ENCODE measurements around the gene USP24. TPM values are rescaled to one million over a fixed set of nuclear protein-coding genes. Genes with fewer than 3 reads are reported as not detected.

USP24 gene
- polyA plus RNA-seq, 2 donors = 7.4 to 7.6 TPM

- WGBS, 2 donors = 84 to 94% methylated on average over 3 of the region's 3 CpGs
- H3K9me3 ChIP-seq (ENCODE audit: control insufficient read depth in 2 of 2, insufficient read depth in 1 of 2, low read depth in 1 of 2, low read length in 1 of 2) = no peaks in the 10 kb centered on the region
- H3K27me3 ChIP-seq (ENCODE audit: control insufficient read depth in 1 of 2, insufficient read depth in 2 of 2, low read length in 2 of 2) = no peaks in the 10 kb centered on the region
- no peak overlapping the region for H3K27ac ChIP-seq (ENCODE audit: low read depth in 2 of 2, low read length in 1 of 2)
- no peak overlapping the region for H3K4me3 ChIP-seq (ENCODE audit: low read depth in 1 of 2, low read length in 2 of 2)
- no peaks in the 10 kb centered on the region for H3K4me1 ChIP-seq (ENCODE audit: control insufficient read depth in 2 of 2, insufficient read depth in 2 of 2, low read length in 1 of 2)
- H3K36me3 ChIP-seq (ENCODE audit: control insufficient read depth in 2 of 2, insufficient read depth in 2 of 2, low read length in 1 of 2) = no peaks in the 10 kb centered on the region
These were observed 42.5 kb downstream of the USP24 start for GRCh38 chr1:55172687-55173086.

GRCh38 chr1:55172272-55172671 lies 42.9 kb downstream of the USP24 start:
- WGBS, 2 donors = 85 to 86% methylated on average over 2 of the region's 2 CpGs
- no peaks in the 10 kb centered on the region for H3K4me1 ChIP-seq (ENCODE audit: control insufficient read depth in 2 of 2, insufficient read depth in 2 of 2, low read length in 1 of 2)
- H3K36me3 ChIP-seq (ENCODE audit: control insufficient read depth in 2 of 2, insufficient read depth in 2 of 2, low read length in 1 of 2) = no peaks in the 10 kb centered on the region
- no peaks in the 10 kb centered on the region for H3K27me3 ChIP-seq (ENCODE audit: control insufficient read depth in 1 of 2, insufficient read depth in 2 of 2, low read length in 2 of 2)
- H3K9me3 ChIP-seq (ENCODE audit: control insufficient read depth in 2 of 2, insufficient read depth in 1 of 2, low read depth in 1 of 2, low read length in 1 of 2) = no peaks in the 10 kb centered on the region
- no peak overlapping the region for H3K27ac ChIP-seq (ENCODE audit: low read depth in 2 of 2, low read length in 1 of 2)
- H3K4me3 ChIP-seq (ENCODE audit: low read depth in 1 of 2, low read length in 2 of 2) = no peak overlapping the region

DNA sequence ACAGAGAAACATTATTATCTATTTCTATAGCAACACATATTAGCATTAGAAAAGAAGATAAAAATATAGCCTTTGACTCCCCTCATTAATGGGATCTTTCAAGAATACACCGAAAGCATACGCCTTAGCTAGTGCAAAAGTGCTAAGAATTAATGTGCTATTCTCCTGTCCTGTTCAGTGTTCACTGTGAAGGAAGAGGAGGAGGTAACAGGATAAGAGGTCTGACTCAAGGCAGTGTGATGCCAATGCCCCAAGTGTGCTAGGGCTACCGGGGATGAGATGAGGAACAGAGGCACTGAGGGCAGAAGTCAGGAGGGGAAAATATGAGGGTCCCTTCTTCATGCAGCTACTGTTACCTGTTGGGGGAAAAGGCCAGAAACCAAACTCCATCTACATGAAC lies 43.5 kb downstream of the USP24 start:
- Histone ChIP-seq H3K4me1 (ENCODE audit: control insufficient read depth in 2 of 2, insufficient read depth in 2 of 2, low read length in 1 of 2) (no peaks in the 10 kb centered on the region), H3K4me3 (ENCODE audit: low read depth in 1 of 2, low read length in 2 of 2) (no peak overlapping the region), H3K27me3 (ENCODE audit: control insufficient read depth in 1 of 2, insufficient read depth in 2 of 2, low read length in 2 of 2) (no peaks in the 10 kb centered on the region), H3K9me3 (ENCODE audit: control insufficient read depth in 2 of 2, insufficient read depth in 1 of 2, low read depth in 1 of 2, low read length in 1 of 2) (no peaks in the 10 kb centered on the region), H3K36me3 (ENCODE audit: control insufficient read depth in 2 of 2, insufficient read depth in 2 of 2, low read length in 1 of 2) (no peaks in the 10 kb centered on the region), H3K27ac (ENCODE audit: low read depth in 2 of 2, low read length in 1 of 2) (no peak overlapping the region)
- 90 to 93% methylated on average over 3 of the region's 3 CpGs for WGBS, 2 donors

DNA sequence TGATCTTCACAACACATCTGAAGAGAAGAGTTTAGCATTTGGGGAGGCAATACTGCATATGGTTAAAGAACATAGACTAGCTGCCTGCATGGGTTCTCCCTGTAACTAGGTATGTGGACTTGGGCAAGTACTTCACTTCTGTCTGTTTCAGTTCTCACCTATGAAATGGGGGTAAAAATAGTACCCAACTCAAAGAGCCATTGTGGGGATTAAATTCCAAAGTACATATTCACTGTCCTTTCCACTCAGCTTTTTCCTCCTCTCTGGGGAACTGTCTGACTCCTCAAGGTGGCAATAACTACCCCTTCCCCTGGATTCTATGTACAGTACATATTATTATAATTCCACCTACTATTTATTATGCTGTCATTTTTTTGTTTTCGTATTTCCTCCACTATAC lies 44.7 kb downstream of the USP24 start:
- Histone ChIP-seq H3K36me3 (ENCODE audit: control insufficient read depth in 2 of 2, insufficient read depth in 2 of 2, low read length in 1 of 2) (no peaks in the 10 kb centered on the region), H3K4me1 (ENCODE audit: control insufficient read depth in 2 of 2, insufficient read depth in 2 of 2, low read length in 1 of 2) (no peaks in the 10 kb centered on the region), H3K27ac (ENCODE audit: low read depth in 2 of 2, low read length in 1 of 2) (no peak overlapping the region), H3K9me3 (ENCODE audit: control insufficient read depth in 2 of 2, insufficient read depth in 1 of 2, low read depth in 1 of 2, low read length in 1 of 2) (no peaks in the 10 kb centered on the region), H3K4me3 (ENCODE audit: low read depth in 1 of 2, low read length in 2 of 2) (no peak overlapping the region), H3K27me3 (ENCODE audit: control insufficient read depth in 1 of 2, insufficient read depth in 2 of 2, low read length in 2 of 2) (no peaks in the 10 kb centered on the region)
- WGBS, 2 donors = 69 to 85% methylated on average over 1 of the region's 1 CpG

GRCh38 chr1:55169126-55169525 lies 46.0 kb downstream of the USP24 start:
- 81 to 94% methylated on average over 1 of the region's 1 CpG for WGBS, 2 donors
- Histone ChIP-seq H3K4me1 (ENCODE audit: control insufficient read depth in 2 of 2, insufficient read depth in 2 of 2, low read length in 1 of 2) (no peaks in the 10 kb centered on the region), H3K9me3 (ENCODE audit: control insufficient read depth in 2 of 2, insufficient read depth in 1 of 2, low read depth in 1 of 2, low read length in 1 of 2) (no peaks in the 10 kb centered on the region), H3K36me3 (ENCODE audit: control insufficient read depth in 2 of 2, insufficient read depth in 2 of 2, low read length in 1 of 2) (no peaks in the 10 kb centered on the region), H3K4me3 (ENCODE audit: low read depth in 1 of 2, low read length in 2 of 2) (no peak overlapping the region), H3K27me3 (ENCODE audit: control insufficient read depth in 1 of 2, insufficient read depth in 2 of 2, low read length in 2 of 2) (no peaks in the 10 kb centered on the region), H3K27ac (ENCODE audit: low read depth in 2 of 2, low read length in 1 of 2) (no peak overlapping the region)

DNA sequence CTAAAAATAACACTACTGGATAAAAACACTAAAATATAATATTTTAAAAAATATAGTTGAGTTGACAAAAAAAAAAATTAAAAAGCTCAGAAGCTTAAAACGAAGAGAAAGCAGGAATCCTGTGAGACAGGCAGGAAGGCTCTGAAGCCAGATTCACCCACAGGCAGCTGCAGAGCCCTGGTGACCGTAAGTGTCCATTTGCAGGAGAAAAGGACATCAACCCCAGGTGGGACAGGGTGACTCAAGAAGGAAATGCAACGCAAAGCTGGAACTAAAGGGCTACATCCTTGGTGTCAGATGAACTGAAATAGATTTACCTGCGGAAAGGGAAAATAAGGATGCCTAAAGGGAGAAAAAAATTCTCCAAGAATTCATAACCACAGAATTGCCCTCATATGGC lies 46.8 kb downstream of the USP24 start:
- no peaks in the 10 kb centered on the region for H3K36me3 ChIP-seq (ENCODE audit: control insufficient read depth in 2 of 2, insufficient read depth in 2 of 2, low read length in 1 of 2)
- H3K4me3 ChIP-seq (ENCODE audit: low read depth in 1 of 2, low read length in 2 of 2) = no peak overlapping the region
- no peaks in the 10 kb centered on the region for H3K9me3 ChIP-seq (ENCODE audit: control insufficient read depth in 2 of 2, insufficient read depth in 1 of 2, low read depth in 1 of 2, low read length in 1 of 2)
- WGBS, 2 donors = 86 to 93% methylated on average over 4 of the region's 4 CpGs
- no peak overlapping the region for H3K27ac ChIP-seq (ENCODE audit: low read depth in 2 of 2, low read length in 1 of 2)
- H3K27me3 ChIP-seq (ENCODE audit: control insufficient read depth in 1 of 2, insufficient read depth in 2 of 2, low read length in 2 of 2) = no peaks in the 10 kb centered on the region
- no peaks in the 10 kb centered on the region for H3K4me1 ChIP-seq (ENCODE audit: control insufficient read depth in 2 of 2, insufficient read depth in 2 of 2, low read length in 1 of 2)

- 75 to 78% methylated on average over 6 of the region's 6 CpGs for WGBS, 2 donors
- no peaks in the 10 kb centered on the region for H3K9me3 ChIP-seq (ENCODE audit: control insufficient read depth in 2 of 2, insufficient read depth in 1 of 2, low read depth in 1 of 2, low read length in 1 of 2)
- H3K4me3 ChIP-seq (ENCODE audit: low read depth in 1 of 2, low read length in 2 of 2) = no peak overlapping the region
- no peak overlapping the region for H3K27ac ChIP-seq (ENCODE audit: low read depth in 2 of 2, low read length in 1 of 2)
- no peaks in the 10 kb centered on the region for H3K4me1 ChIP-seq (ENCODE audit: control insufficient read depth in 2 of 2, insufficient read depth in 2 of 2, low read length in 1 of 2)
- H3K36me3 ChIP-seq (ENCODE audit: control insufficient read depth in 2 of 2, insufficient read depth in 2 of 2, low read length in 1 of 2) = no peaks in the 10 kb centered on the region
- H3K27me3 ChIP-seq (ENCODE audit: control insufficient read depth in 1 of 2, insufficient read depth in 2 of 2, low read length in 2 of 2) = no peaks in the 10 kb centered on the region
These were observed 47.8 kb downstream of the USP24 start for GRCh38 chr1:55167224-55167871.

- Histone ChIP-seq H3K4me1 (ENCODE audit: control insufficient read depth in 2 of 2, insufficient read depth in 2 of 2, low read length in 1 of 2) (no peaks in the 10 kb centered on the region), H3K4me3 (ENCODE audit: low read depth in 1 of 2, low read length in 2 of 2) (no peak overlapping the region), H3K9me3 (ENCODE audit: control insufficient read depth in 2 of 2, insufficient read depth in 1 of 2, low read depth in 1 of 2, low read length in 1 of 2) (no peaks in the 10 kb centered on the region), H3K27me3 (ENCODE audit: control insufficient read depth in 1 of 2, insufficient read depth in 2 of 2, low read length in 2 of 2) (no peaks in the 10 kb centered on the region), H3K27ac (ENCODE audit: low read depth in 2 of 2, low read length in 1 of 2) (no peak overlapping the region), H3K36me3 (ENCODE audit: control insufficient read depth in 2 of 2, insufficient read depth in 2 of 2, low read length in 1 of 2) (no peaks in the 10 kb centered on the region)
- WGBS, 2 donors = 95 to 96% methylated on average over 2 of the region's 2 CpGs
These were observed 50.3 kb downstream of the USP24 start for GRCh38 chr1:55164906-55165305.

- WGBS, 2 donors = 96% methylated on average over 2 of the region's 2 CpGs
- no peaks in the 10 kb centered on the region for H3K27me3 ChIP-seq (ENCODE audit: control insufficient read depth in 1 of 2, insufficient read depth in 2 of 2, low read length in 2 of 2)
- no peaks in the 10 kb centered on the region for H3K4me1 ChIP-seq (ENCODE audit: control insufficient read depth in 2 of 2, insufficient read depth in 2 of 2, low read length in 1 of 2)
- peaks cover 2 to 3% of the 10 kb centered on the region in 2 donors for H3K36me3 ChIP-seq (ENCODE audit: control insufficient read depth in 2 of 2, insufficient read depth in 2 of 2, low read length in 1 of 2)
- no peak overlapping the region for H3K27ac ChIP-seq (ENCODE audit: low read depth in 2 of 2, low read length in 1 of 2)
- H3K9me3 ChIP-seq (ENCODE audit: control insufficient read depth in 2 of 2, insufficient read depth in 1 of 2, low read depth in 1 of 2, low read length in 1 of 2) = no peaks in the 10 kb centered on the region
- H3K4me3 ChIP-seq (ENCODE audit: low read depth in 1 of 2, low read length in 2 of 2) = no peak overlapping the region
These were observed 55.6 kb downstream of the USP24 start for GRCh38 chr1:55159571-55159970.

DNA sequence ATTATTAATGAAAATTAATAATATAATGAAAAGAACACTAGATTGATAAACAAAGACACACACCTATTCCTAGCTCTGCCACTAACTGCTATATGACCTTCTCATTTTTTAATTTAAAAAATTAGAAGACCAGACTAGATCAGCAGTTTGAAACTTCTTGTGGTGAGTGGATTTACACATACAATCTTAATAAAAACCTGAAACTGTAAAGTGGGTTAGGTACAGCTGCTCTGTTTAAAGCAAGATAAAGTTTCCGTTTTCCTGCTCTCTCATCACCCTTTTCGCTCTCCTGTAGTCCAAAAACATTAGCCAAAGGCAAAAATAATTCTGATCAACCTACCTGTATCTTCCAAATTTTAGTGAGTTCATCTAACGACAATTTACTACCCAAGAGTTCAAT lies 58.6 kb downstream of the USP24 start:
- WGBS, 2 donors = 96% methylated on average over 3 of the region's 3 CpGs
- Histone ChIP-seq H3K27me3 (ENCODE audit: control insufficient read depth in 1 of 2, insufficient read depth in 2 of 2, low read length in 2 of 2) (no peaks in the 10 kb centered on the region), H3K27ac (ENCODE audit: low read depth in 2 of 2, low read length in 1 of 2) (no peak overlapping the region), H3K4me3 (ENCODE audit: low read depth in 1 of 2, low read length in 2 of 2) (no peak overlapping the region), H3K9me3 (ENCODE audit: control insufficient read depth in 2 of 2, insufficient read depth in 1 of 2, low read depth in 1 of 2, low read length in 1 of 2) (no peaks in the 10 kb centered on the region), H3K36me3 (ENCODE audit: control insufficient read depth in 2 of 2, insufficient read depth in 2 of 2, low read length in 1 of 2) (peaks cover 3 to 6% of the 10 kb centered on the region in 2 donors), H3K4me1 (ENCODE audit: control insufficient read depth in 2 of 2, insufficient read depth in 2 of 2, low read length in 1 of 2) (no peaks in the 10 kb centered on the region)

All from esophagus (tissue), 2 donors.